SK-N-SH (cell line): ENCODE data around the gene EDIL3. TPM values are rescaled to one million over a fixed set of nuclear protein-coding genes. Genes with fewer than 3 reads are reported as not detected.

Experiments
- CTCF ChIA-PET: fragments of 300-600, 350-600 bp; formaldehyde crosslinking; extraction: SDS; loops from one replicate; lab custom pipeline; 2021; lab: Yijun Ruan, JAX
- POLR2A ChIA-PET: fragments of 350-600 bp; sonication (Branson Sonifier 250); formaldehyde crosslinking; extraction: SDS; loops from one replicate; lab custom pipeline; 2020; ENCODE audit warnings: antibody characterized with exemption, inconsistent platforms; lab: Yijun Ruan, JAX
- DNase-seq: peaks from one replicate; pipeline ENCODE4 v3.0.0; 2012
- H2AFZ ChIP-seq: fragments of 200-600 bp; sonication (generic); 2 replicates; pipeline ENCODE4 v1.8.1; 2016; ENCODE audit warnings: antibody characterized with exemption, mild to moderate bottlenecking, low read depth
- H3F3A ChIP-seq: fragments of 200-600 bp; sonication (generic); replicated peaks from 2 replicates; pipeline ENCODE3; 2016; ENCODE audit warnings: antibody characterized with exemption, mild to moderate bottlenecking; ENCODE audit not compliant: insufficient read depth
- H3K27ac ChIP-seq, 2 experiments: fragments of 200-500 bp in 1 of 2; fragments of 200-600 bp in 1 of 2; sonication (Bioruptor generic) in 1 of 2; sonication (generic), shearing (Covaris generic) in 1 of 2; 2 replicates each; pipeline versions ENCODE4 v1.5.1 to v1.6.1; 2014 to 2016; ENCODE audit warnings: low read depth in 2 of 2, inconsistent platforms in 1 of 2, low read length in 1 of 2, mild to moderate bottlenecking in 1 of 2, mixed read lengths in 1 of 2
- H3K27me3 ChIP-seq: fragments of 200-600 bp; sonication (generic), shearing (Covaris generic); 2 replicates; pipeline ENCODE4 v1.6.1; 2016; ENCODE audit warnings: mixed run types; ENCODE audit not compliant: insufficient read depth
- H3K36me3 ChIP-seq, 2 experiments: fragments of 200-500 bp in 1 of 2; fragments of 200-600 bp in 1 of 2; sonication (Bioruptor generic) in 1 of 2; sonication (generic) in 1 of 2; replicated peaks in 1 of 2; 2 replicates each; pipeline versions ENCODE3 to v1.5.1; 2014 to 2016; ENCODE audit warnings: low read length in 1 of 2, mild to moderate bottlenecking in 1 of 2; ENCODE audit not compliant: insufficient read depth in 2 of 2, control insufficient read depth in 1 of 2
- H3K4me1 ChIP-seq, 2 experiments: fragments of 200-500 bp in 1 of 2; fragments of 200-600 bp in 1 of 2; sonication (Bioruptor generic) in 1 of 2; sonication (generic), shearing (Covaris generic) in 1 of 2; 2 replicates each; pipeline versions ENCODE4 v1.5.1 to v1.6.1; 2014 to 2016; ENCODE audit warnings: low read depth in 1 of 2, low read length in 1 of 2, mixed run types in 1 of 2; ENCODE audit not compliant: insufficient read depth in 2 of 2, control insufficient read depth in 1 of 2
- H3K4me2 ChIP-seq: fragments of 200-600 bp; sonication (generic), shearing (Covaris generic); 2 replicates; pipeline ENCODE4 v1.6.1; 2017; ENCODE audit warnings: mixed run types
- H3K4me3 ChIP-seq, 2 experiments: fragments of 200-500 bp in 1 of 2; fragments of 200-600 bp in 1 of 2; sonication (Bioruptor generic) in 1 of 2; sonication (generic), shearing (Covaris generic) in 1 of 2; 2 replicates each; pipeline versions ENCODE4 v1.5.1 to v1.8.1; 2014 to 2016; ENCODE audit warnings: low read depth in 2 of 2, inconsistent platforms in 1 of 2, low read length in 1 of 2, mild to moderate bottlenecking in 1 of 2, mixed read lengths in 1 of 2, moderate library complexity in 1 of 2
- H3K79me2 ChIP-seq: fragments of 200-600 bp; sonication (generic); 2 replicates; pipeline ENCODE4 v1.8.1; 2017; ENCODE audit warnings: mild to moderate bottlenecking; ENCODE audit not compliant: insufficient read depth
- H3K9ac ChIP-seq: fragments of 200-600 bp; sonication (generic); 2 replicates; pipeline ENCODE4 v1.6.1; 2017; ENCODE audit warnings: mixed run types
- H3K9me2 ChIP-seq: fragments of 200-600 bp; sonication (generic); 2 replicates; pipeline ENCODE4 v1.6.1; 2017; ENCODE audit warnings: mixed run types
- H3K9me3 ChIP-seq: fragments of 200-600 bp; sonication (generic); 2 replicates; pipeline ENCODE4 v1.6.1; 2017; ENCODE audit warnings: mixed run types, mild to moderate bottlenecking, moderate library complexity
- H4K20me1 ChIP-seq: fragments of 200-600 bp; sonication (generic); 2 replicates; pipeline ENCODE4 v1.6.1; 2017; ENCODE audit warnings: mild to moderate bottlenecking, mixed run types; ENCODE audit not compliant: insufficient read depth
- CHD2 ChIP-seq: fragments of 150-350 bp; IDR thresholded peaks from 2 replicates; pipeline ENCODE4 v1.6.1; 2018; ENCODE audit warnings: low read length; ENCODE audit not compliant: partially characterized antibody
- EP300 ChIP-seq, 2 experiments: IDR thresholded peaks; 2 replicates each; pipeline versions ENCODE4 v1.4.0 to v1.6.1; 2012; ENCODE audit warnings: borderline replicate concordance in 1 of 2, low read depth in 1 of 2, low read length in 1 of 2
- FOXJ3 ChIP-seq: sonication (generic); formaldehyde crosslinking; IDR thresholded peaks from 2 replicates; pipeline ENCODE4 v1.5.1; 2020; ENCODE audit warnings: mild to moderate bottlenecking, missing genetic modification reagents
- MXI1 ChIP-seq: IDR thresholded peaks from 2 replicates; pipeline ENCODE4 v1.6.1; 2012; ENCODE audit warnings: mild to moderate bottlenecking, low read depth, low read length, improper control_type of control experiment
- NFIC ChIP-seq: IDR thresholded peaks from 2 replicates; pipeline ENCODE4 v1.4.0; 2012; ENCODE audit warnings: borderline replicate concordance
- PBX3 ChIP-seq: IDR thresholded peaks from 2 replicates; pipeline ENCODE4; 2012
- RCOR1 ChIP-seq: fragments of 150-350 bp; IDR thresholded peaks from 2 replicates; pipeline ENCODE4 v1.6.1; 2017; ENCODE audit warnings: antibody characterized with exemption, low read length
- RFX5 ChIP-seq: IDR thresholded peaks from 2 replicates; pipeline ENCODE4 v1.6.1; 2012; ENCODE audit warnings: mild to moderate bottlenecking, improper control_type of control experiment, low read length
- SIN3A ChIP-seq: IDR thresholded peaks from 2 replicates; pipeline ENCODE4 v1.6.1; 2012; ENCODE audit warnings: low read depth, mild to moderate bottlenecking, low read length, moderate library complexity, borderline replicate concordance
- TEAD4 ChIP-seq: IDR thresholded peaks from 2 replicates; pipeline ENCODE4 v1.4.0; 2012; ENCODE audit warnings: mild to moderate bottlenecking, borderline replicate concordance; ENCODE audit not compliant: insufficient read depth
- USF2 ChIP-seq: fragments of 150-350 bp; IDR thresholded peaks from 2 replicates; pipeline ENCODE4 v1.6.1; 2017; ENCODE audit warnings: antibody characterized with exemption, low read length, low read depth, borderline replicate concordance
- ZBTB33 ChIP-seq: IDR thresholded peaks from 2 replicates; pipeline ENCODE4 v1.4.0; 2012; ENCODE audit warnings: low read depth, borderline replicate concordance
- polyA plus RNA-seq, 3 experiments: library from polyadenylated mRNA; depleted of rRNA; stranded (reverse); fragments of >200 nt; gene quantifications; 2 replicates each; pipeline ENCODE4 v1.2.3, GENCODE V29; 2012

EDIL3 gene
- polyA plus RNA-seq, 1 of the 3 experiments (the other 2 are of a cell fraction) = 51.5 TPM

- ChIA-PET CTCF (interaction anchor here (1.0 kb wide), 1 partner anchor 38 kb away, joined by 3 read pairs; no protein-coding TSS in a partner anchor), POLR2A (no interaction called here)
- no peaks in the 10 kb centered on the region for H3K9me3 ChIP-seq
- TF ChIP-seq CHD2 (no peak), USF2 (no peak), RCOR1 (peak; percentile 80), EP300 (IDR thresholded peaks at IDR 0.05; ENCODE audit: borderline replicate concordance in 1 of 2, low read depth in 1 of 2, low read length in 1 of 2) (peak in 1 of 2 experiments; percentile 76; a peak in 2 of 4 replicates), MXI1 (peak; percentile 55; the same call in 1 of the 2 replicates), FOXJ3 (CRISPR knock-in tag) (no peak), PBX3 (no peak), TEAD4 (no peak)
- TF ChIP-seq, all 33 proteins: peak for 3
- no peak overlapping the region for H3K4me3 ChIP-seq
- no peaks in the 10 kb centered on the region for H3K36me3 ChIP-seq
- peaks cover 0 to 13% of the 10 kb centered on the region in 2 experiments; a peak in 3 of 4 replicates for H3K4me1 ChIP-seq
- H3K4me2 ChIP-seq = no peak overlapping the region
- H3K9me2 ChIP-seq = no peaks in the 10 kb centered on the region
- H2AFZ ChIP-seq = no peak overlapping the region
- peaks cover 4% of the 10 kb centered on the region; the same call in 1 of the 2 replicates for H4K20me1 ChIP-seq
- H3K27me3 ChIP-seq = no peaks in the 10 kb centered on the region
- peaks cover 7% of the 10 kb centered on the region for H3F3A ChIP-seq
- DNase-seq = no peak
- no peak overlapping the region for H3K9ac ChIP-seq
- no peaks in the 10 kb centered on the region; the same call in 1 of the 2 replicates for H3K79me2 ChIP-seq
- H3K27ac ChIP-seq = peak overlapping the region in 1 of 2 experiments; percentile 86; a peak in 2 of 4 replicates
Observed at GRCh38 chr5:84229045-84229444, 155.6 kb downstream of the EDIL3 start.

- DNase-seq = no peak
- no peak overlapping the region for H2AFZ ChIP-seq
Observed at GRCh38 chr5:84228266-84228665, 156.4 kb downstream of the EDIL3 start.

More at GRCh38 chr5:84228266-84228665, 156.4 kb downstream of the EDIL3 start:
- H3K9ac ChIP-seq = no peak overlapping the region
- H3K4me1 ChIP-seq = peaks cover 0 to 8% of the 10 kb centered on the region in 2 experiments; a peak in 2 of 4 replicates
- TF ChIP-seq ZBTB33 (no peak), MXI1 (no peak), RFX5 (no peak), SIN3A (no peak), NFIC (no peak)
- TF ChIP-seq, all 33 proteins: peak for 0
- Histone ChIP-seq H3K79me2 (no peaks in the 10 kb centered on the region; the same call in 1 of the 2 replicates), H3K4me3 (no peak overlapping the region), H3K4me2 (no peak overlapping the region), H3K27ac (peak overlapping the region in 1 of 2 experiments; percentile 86; a peak in 1 of 4 replicates), H3K9me3 (no peaks in the 10 kb centered on the region), H3K36me3 (no peaks in the 10 kb centered on the region), H3K9me2 (no peaks in the 10 kb centered on the region), H4K20me1 (peaks cover 4% of the 10 kb centered on the region; the same call in 1 of the 2 replicates), H3F3A (peaks cover 7% of the 10 kb centered on the region), H3K27me3 (no peaks in the 10 kb centered on the region)
- ChIA-PET POLR2A (no interaction called here), CTCF (interaction anchor here (1.0 kb wide), 2 partner anchors 37 to 315 kb away, joined by 3 read pairs; no protein-coding TSS in a partner anchor)
